Femur (tissue), 1 donor: ENCODE data around the gene PTDSS2.
"Not testable (repeated sequence)": the region's sequence is repeated elsewhere in the genome, so short reads cannot be mapped to it uniquely, and the experiment has no call there.

Experiments
- DNase-seq: peaks from one replicate; pipeline ENCODE4 v3.0.0-alpha.2; 2017

Gene PTDSS2

DNA sequence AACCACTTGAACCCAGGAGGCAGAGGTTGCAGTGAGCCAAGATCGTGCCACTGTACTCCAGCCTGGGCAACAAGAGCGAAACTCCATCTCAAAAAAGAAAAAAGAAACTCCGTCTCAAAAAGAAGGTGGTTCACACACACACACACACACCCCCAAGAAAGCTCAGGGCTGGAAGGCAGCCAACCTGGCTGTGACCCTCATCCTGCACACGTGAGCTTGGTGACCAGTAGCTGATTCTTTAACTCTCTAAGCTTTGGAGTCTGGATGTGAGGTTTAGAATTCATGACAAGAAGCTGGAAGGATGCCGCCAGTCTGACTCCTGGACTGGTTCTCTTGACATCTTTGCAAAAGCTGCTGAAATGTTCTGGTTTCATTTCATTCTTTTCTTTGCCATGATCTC lies 58.9 kb downstream of the PTDSS2 start:
- DNase-seq, result no peak

- no peak for DNase-seq
Observed at GRCh38 chr11:512761-513595, 62.9 kb downstream of the PTDSS2 start.

DNA sequence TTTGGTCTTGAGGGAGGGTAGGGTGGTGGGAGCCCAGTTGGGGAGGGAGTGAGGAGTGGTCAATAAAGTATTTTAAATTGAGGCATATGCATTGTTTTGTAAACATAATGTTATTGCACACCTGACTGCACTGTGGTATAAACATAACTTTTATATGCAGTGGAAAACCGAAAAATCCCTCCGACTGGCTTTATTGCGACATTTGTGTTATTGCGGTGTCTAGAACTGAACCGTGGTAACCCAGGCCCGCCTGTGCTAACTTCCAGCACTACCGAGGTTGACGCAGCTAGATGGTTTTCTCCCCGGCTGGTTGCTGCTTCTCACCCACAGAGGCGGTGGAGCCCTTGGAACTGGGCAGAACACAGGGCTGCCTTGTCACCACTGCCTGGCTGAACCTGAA lies 64.5 kb downstream of the PTDSS2 start:
- DNase-seq, result no peak

DNA sequence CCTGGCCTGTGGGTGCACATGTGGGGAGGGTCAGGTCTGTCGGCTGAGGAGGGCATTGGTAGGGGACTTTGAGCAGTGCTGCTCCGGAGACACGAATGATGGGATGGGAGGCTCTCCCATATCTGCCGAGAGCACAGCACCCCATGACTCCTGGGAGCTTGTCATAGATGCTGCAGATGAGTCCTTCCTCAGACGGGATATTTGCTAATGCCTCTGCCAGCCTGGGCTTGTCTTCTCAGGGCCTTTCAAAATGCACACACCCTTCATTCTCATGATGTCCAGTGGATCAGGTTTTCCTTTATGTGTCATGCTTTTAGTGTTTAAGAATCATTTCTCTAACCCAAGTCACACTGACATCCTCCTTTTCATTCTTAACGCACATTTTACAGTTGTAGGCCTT lies 65.1 kb downstream of the PTDSS2 start:
- DNase-seq, result no peak

- DNase-seq, result no peak
Observed at GRCh38 chr11:516400-516799, 66.3 kb downstream of the PTDSS2 start.

GRCh38 chr11:516918-517685 lies 67.0 kb downstream of the PTDSS2 start:
- DNase-seq, result not testable (repeated sequence)

GRCh38 chr11:518463-519202 lies 68.6 kb downstream of the PTDSS2 start:
- peak; percentile 93 for DNase-seq

- no peak for DNase-seq
Observed at GRCh38 chr11:520428-521176, 70.5 kb downstream of the PTDSS2 start.

GRCh38 chr11:521177-521688 lies 71.2 kb downstream of the PTDSS2 start:
- no peak for DNase-seq

DNA sequence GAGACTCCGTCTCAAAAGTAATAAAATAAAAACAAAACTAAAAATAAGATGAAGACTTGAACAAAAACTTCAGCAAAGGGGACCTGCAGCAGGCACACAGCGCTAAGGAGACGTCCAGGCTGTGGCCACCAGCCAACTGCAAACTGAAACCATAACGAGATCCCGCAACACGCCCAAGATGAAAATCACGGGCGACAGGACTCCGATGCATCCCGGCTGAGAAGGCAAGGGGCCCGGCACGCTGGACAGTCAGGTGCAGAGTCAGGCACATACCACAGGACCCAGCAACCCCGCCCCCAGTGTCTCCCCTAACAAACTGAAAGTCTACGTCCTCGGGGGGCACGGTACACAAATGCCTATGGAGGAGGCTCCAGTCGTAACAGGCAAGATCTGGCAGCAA lies 76.1 kb downstream of the PTDSS2 start:
- DNase-seq, result no peak

DNA sequence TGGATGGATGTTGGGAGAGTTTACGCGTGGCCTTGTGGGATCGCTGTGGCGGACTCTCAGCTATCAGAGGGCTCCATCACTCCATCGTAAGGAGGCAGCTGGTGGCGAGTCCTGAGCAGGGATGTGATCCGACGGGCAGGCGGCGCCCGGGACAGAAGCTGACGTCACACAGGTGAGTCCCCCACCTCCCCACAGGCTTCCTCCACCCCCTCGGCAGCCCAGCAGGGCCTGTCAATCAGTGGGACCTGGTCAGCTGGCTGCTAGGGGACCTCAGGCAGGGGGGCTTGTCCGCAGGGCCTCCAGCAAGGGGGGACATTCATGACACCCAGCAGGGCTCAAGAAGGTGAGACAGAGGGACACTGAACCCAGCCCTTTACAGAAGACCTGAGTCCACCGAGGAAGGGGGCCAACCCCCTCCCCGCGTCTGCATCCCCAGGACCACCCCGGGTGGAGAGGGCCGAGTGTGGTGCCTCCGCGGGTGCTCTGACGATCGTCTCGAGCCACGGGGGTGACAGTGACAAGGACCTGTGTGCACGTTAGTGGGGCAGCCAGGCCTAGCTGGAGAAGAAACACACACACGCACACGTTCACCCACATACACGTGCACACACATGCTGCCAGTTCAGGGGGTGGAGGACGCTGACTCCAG lies 78.2 kb downstream of the PTDSS2 start:
- no peak for DNase-seq

DNA sequence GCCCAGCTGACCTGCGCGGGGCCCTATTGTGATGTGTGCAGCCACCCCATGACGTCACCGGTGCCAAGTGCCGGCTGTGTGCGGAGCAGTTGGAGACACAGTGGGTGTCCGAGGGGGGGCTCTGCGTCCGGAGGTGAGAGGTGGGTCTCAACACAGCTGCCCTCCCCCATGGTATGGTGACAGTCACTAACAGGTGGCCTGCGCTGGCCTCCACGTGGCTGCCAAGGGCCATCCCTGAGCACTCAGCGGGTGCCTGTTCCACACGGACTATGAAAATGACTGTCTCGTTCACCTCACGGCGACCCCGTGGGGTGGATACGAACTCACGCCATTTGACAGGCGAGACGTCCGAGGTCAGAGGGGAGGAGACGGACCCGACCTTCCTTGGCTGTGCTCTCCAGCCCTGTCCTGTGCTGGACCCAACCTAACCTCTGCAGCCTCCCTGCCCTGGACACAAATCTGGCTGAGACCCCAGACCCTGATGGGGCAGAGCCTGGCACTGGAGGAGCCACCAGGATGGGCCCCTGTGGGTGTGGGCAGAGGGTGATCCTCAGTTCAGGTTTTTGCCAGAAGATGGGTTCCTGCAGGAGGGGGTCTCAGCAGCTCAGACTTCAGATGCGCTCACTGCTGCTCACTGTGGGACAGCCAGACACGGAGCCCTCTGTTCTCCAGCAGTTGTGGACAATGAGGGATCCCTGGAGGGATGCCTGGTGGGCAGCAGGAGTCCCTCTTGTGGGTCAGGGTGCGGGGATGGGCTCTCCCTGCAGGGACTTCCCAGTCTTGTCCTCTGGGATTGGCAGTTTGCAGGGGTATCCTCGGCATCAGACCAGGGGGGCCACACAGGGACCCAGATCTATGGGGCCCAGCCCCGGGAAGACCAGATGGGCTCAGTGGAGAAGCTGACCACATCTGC lies 79.0 kb downstream of the PTDSS2 start:
- DNase-seq, result peak; percentile 54

- DNase-seq, result no peak
Observed at GRCh38 chr11:529728-530411, 79.8 kb downstream of the PTDSS2 start.

GRCh38 chr11:530960-531831 lies 81.1 kb downstream of the PTDSS2 start:
- DNase-seq, result peak; percentile 31

DNA sequence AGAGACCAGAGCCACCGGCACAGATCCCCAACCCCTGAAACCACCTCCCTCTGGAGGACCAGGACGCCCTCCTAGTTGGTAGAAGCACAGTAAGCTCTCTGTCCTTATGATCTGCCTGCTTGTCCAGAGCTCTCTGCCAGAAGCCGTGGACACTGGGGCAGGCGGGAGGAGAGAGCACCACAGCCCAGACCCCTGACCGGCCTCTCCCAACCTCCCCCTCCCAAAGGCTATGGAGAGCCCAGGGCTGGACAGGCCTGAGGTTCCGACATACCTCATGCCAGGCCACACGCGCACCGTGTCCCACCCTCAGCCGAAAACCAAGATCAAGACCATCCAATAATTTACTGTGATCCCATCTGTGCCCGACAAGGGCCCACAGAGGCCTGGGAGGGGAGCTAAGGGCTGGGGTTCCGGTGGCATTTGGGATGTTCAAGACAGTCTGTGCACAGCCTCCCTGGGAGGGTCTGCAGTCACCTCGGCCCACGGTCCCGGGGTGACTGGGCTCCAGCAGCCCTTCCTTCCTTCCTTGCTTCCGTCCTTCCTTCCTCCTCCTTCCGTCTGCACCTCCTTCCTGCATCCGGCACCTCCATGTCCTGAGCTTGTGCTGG lies 81.9 kb downstream of the PTDSS2 start:
- no peak for DNase-seq

GRCh38 chr11:532527-532985 lies 82.5 kb downstream of the PTDSS2 start:
- peak; percentile 22 for DNase-seq

- DNase-seq, result peak; percentile 22
Observed at GRCh38 chr11:532986-533585, 83.0 kb downstream of the PTDSS2 start.
